NK-92 treated with Interleukin-12 subunit alpha and Interleukin-12 subunit beta, amount 100 ng/mL, for 24 hours (cell line): Measurements from ENCODE around the gene SSTR3.
A peak's percentile ranks its signal among the peaks of the same experiment; 100 is the strongest.
"Not testable (repeated sequence)": the region's sequence is repeated elsewhere in the genome, so short reads cannot be mapped to it uniquely, and the experiment has no call there.

Experiments used
- DNase-seq: peaks from one replicate; lab custom pipeline; 2025; lab: John Stamatoyannopoulos, UW

SSTR3 gene

GRCh38 chr22:37210041-37210803 lies 2.1 kb downstream of the SSTR3 start:
- no peak for DNase-seq

GRCh38 chr22:37209140-37209845 lies 3.0 kb downstream of the SSTR3 start:
- no peak for DNase-seq

- no peak for DNase-seq
Measured at GRCh38 chr22:37208401-37209139, 3.7 kb downstream of the SSTR3 start.

- DNase-seq: no peak
Measured at GRCh38 chr22:37207981-37208380, 4.3 kb downstream of the SSTR3 start.

GRCh38 chr22:37206841-37207821 lies 5.1 kb downstream of the SSTR3 start:
- DNase-seq: no peak

- no peak for DNase-seq
Measured at GRCh38 chr22:37206118-37206840, 6.0 kb downstream of the SSTR3 start.

- no peak for DNase-seq
Measured at GRCh38 chr22:37205046-37205445, 7.2 kb downstream of the SSTR3 start.

- no peak for DNase-seq
Measured at GRCh38 chr22:37204045-37204655, 8.1 kb downstream of the SSTR3 start.

GRCh38 chr22:37203354-37204044 lies 8.8 kb downstream of the SSTR3 start:
- no peak for DNase-seq

GRCh38 chr22:37202716-37203115 lies 9.6 kb downstream of the SSTR3 start:
- DNase-seq: no peak

- DNase-seq: no peak
Measured at GRCh38 chr22:37202001-37202555, 10.2 kb downstream of the SSTR3 start.

GRCh38 chr22:37201443-37201820 lies 10.8 kb downstream of the SSTR3 start:
- not testable (repeated sequence) for DNase-seq

- DNase-seq: no peak
Measured at GRCh38 chr22:37199760-37200108, 12.5 kb downstream of the SSTR3 start.

- peak; percentile 94 for DNase-seq
Measured at GRCh38 chr22:37199103-37199759, 13.0 kb downstream of the SSTR3 start.

- peak; percentile 69 for DNase-seq
Measured at GRCh38 chr22:37198258-37199102, 13.8 kb downstream of the SSTR3 start.

- no peak for DNase-seq
Measured at GRCh38 chr22:37197451-37198257, 14.6 kb downstream of the SSTR3 start.
